Bronchial epithelial cell (primary cell): Measurements from ENCODE around the gene BAIAP3. TPM values are rescaled to one million over a fixed set of nuclear protein-coding genes. Genes with fewer than 3 reads are reported as not detected.

ENCODE experiments used
- DNase-seq: peaks from one replicate; pipeline ENCODE4 v3.0.0-alpha.2; 2010; ENCODE audit warnings: low read depth
- FAIRE-seq: peaks from 2 replicates; lab custom pipeline; 2011; peaks lifted over from hg19 to GRCh38; lab: Jason Lieb, UNC
- H3K27me3 ChIP-seq: 2 replicates; pipeline ENCODE4 v1.5.1; 2011; ENCODE audit warnings: low read length; ENCODE audit not compliant: control insufficient read depth, insufficient read depth
- H3K36me3 ChIP-seq: 2 replicates; pipeline ENCODE4 v1.5.1; 2011; ENCODE audit warnings: low read length; ENCODE audit not compliant: control insufficient read depth, insufficient read depth
- H3K4me3 ChIP-seq: 2 replicates; pipeline ENCODE4 v1.5.1; 2011; ENCODE audit warnings: mild to moderate bottlenecking, low read depth, low read length, control low read depth
- total RNA-seq: library from RNA; depleted of rRNA; stranded (reverse); fragments of >200 nt; gene quantifications from 2 replicates; pipeline ENCODE4 v1.2.1, GENCODE V29; 2014
- TF ChIP-seq, protein P1 (sequence below): IDR thresholded peaks from 2 replicates; pipeline ENCODE4 v1.5.1; 2011; ENCODE audit warnings: mild to moderate bottlenecking, moderate library complexity, low read length, control low read depth, inconsistent platforms; ENCODE audit not compliant: insufficient read depth, severe bottlenecking

The BAIAP3 gene
- total RNA-seq, 1 donor from 2014 or later: 0.26 TPM

DNA sequence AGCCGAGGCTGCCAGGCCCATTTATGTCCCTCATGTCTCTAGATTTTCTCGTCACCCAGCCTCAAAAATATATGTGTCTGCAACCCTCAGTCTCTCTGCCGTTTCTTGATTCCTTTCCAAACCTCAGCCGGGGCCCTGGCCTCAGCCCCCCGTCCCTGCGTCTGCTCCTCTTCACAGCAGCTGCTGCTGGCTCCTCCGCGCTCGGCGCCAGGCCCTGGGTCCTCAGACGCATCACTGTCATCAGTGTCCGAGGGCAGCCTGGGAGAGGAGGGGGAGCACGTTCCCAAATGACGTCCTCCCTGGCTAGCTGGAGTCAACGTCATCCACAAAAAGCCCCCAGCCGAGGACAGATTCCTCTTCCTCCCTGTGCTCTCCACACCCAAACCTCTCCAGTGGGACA, 15.9 kb downstream of the BAIAP3 start:
- FAIRE-seq (no peak), DNase-seq (no peak)
- TF ChIP-seq, protein P1, sequence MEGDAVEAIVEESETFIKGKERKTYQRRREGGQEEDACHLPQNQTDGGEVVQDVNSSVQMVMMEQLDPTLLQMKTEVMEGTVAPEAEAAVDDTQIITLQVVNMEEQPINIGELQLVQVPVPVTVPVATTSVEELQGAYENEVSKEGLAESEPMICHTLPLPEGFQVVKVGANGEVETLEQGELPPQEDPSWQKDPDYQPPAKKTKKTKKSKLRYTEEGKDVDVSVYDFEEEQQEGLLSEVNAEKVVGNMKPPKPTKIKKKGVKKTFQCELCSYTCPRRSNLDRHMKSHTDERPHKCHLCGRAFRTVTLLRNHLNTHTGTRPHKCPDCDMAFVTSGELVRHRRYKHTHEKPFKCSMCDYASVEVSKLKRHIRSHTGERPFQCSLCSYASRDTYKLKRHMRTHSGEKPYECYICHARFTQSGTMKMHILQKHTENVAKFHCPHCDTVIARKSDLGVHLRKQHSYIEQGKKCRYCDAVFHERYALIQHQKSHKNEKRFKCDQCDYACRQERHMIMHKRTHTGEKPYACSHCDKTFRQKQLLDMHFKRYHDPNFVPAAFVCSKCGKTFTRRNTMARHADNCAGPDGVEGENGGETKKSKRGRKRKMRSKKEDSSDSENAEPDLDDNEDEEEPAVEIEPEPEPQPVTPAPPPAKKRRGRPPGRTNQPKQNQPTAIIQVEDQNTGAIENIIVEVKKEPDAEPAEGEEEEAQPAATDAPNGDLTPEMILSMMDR: no peak
- no peaks in the 10 kb centered on the region for H3K27me3 ChIP-seq
- H3K36me3 ChIP-seq: peaks cover 10% of the 10 kb centered on the region
- H3K4me3 ChIP-seq: no peak overlapping the region

DNA sequence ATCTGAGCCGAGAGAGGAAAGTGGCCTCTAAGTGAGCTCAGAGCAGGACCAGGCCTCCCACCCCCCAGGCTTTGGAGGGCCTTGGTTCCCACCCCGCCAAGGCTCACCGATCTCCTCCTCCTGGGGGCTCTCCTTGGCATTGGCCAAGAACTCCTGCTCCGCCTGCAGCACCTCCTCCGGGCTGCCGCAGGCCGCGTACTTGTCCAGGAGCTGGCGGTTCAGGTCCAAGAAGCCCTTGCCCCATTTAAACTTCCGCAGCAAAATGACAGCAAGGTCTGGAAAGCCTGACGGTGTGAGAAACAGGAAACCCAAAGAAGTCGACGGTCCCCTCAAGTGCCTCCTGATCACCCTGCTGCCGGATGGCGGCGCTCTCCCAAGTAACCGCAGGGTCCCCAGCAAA, 16.5 kb downstream of the BAIAP3 start:
- no peaks in the 10 kb centered on the region for H3K27me3 ChIP-seq
- DNase-seq (no peak), FAIRE-seq (no peak)
- TF ChIP-seq, protein P1: no peak
- H3K4me3 ChIP-seq: no peak overlapping the region
- peaks cover 10% of the 10 kb centered on the region for H3K36me3 ChIP-seq

DNA sequence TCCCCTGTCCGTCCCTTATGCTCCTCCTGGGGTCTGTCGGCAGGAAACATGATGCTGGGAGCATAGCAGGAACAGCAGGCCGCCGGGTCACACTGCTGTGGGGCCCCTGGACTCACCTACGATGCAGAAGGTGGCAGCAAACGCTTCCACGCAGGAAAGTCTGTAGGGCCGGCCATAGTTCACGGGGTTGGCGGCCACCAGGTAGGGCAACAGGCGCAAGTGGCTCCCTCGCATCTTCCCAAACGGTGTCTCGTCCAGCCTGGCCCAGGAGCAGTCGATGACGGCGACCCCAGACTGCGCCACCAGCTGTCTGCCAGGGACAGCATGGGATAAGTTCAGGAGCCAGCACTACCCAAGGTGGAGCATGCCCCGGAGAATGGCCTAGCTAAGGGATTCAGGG, 17.2 kb downstream of the BAIAP3 start:
- TF ChIP-seq, protein P1: no peak
- DNase-seq (no peak), FAIRE-seq (no peak)
- peaks cover 10% of the 10 kb centered on the region for H3K36me3 ChIP-seq
- H3K27me3 ChIP-seq: no peaks in the 10 kb centered on the region
- peak overlapping the region; percentile 93 for H3K4me3 ChIP-seq

DNA sequence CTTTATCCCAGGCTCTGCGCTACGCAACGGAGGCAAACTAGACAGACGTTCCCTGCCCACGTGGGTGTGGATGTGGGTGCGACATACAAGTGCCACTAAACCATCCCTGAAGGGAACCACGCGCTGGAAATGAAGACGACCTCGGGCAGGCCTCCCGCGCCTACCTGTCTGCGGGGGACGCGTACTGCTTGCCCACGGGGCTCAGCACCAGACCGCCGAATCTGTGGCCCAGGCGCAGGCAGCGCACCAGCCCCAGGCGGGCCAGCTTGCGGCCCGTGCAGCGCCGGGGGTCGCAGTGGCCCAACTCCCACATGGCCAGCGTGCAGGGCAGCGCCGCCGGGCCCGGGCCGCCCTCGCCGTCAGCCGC, 17.8 kb downstream of the BAIAP3 start:
- TF ChIP-seq, protein P1: no peak
- no peak for FAIRE-seq

DNA sequence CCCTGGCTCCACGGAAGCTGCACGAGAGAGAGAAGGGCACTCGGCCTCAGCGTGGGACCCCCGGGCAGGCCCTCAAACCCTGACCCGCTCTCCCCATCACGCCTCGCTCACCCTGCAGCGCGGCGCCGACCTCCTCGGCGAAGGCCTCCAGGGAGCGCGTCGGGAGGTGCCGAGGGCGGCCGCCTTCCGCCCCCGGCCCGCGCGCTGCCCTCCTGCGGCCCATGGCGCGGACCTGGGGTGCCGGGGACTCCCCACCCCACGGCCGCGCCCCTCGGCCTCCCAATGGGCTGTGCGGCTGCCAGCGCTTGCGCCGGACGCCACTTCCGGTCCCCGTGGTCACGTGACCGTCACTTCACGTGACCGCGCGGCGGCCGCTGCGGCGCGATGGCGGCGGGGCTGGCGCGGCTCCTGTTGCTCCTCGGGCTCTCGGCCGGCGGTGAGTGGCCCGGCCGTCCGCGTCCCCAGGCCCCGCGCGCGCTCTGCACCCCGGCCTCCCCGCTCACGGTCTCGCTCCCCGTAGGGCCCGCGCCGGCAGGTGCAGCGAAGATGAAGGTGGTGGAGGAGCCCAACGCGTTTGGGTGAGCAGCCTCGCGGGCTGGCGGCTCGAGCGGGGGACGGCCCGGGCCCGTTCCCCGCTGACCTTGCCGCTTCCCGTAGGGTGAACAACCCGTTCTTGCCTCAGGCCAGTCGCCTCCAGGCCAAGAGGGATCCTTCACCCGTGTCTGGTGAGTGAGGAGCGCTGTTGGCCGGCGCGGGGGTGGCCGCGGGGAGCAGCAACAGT, 18.3 kb downstream of the BAIAP3 start, which contains the start of the genes GNPTG and TSR3:
TSS of gene GNPTG (plus strand) at position 350 of the 781 bp plus-strand sequence. CDS start at position 385, 35 bp downstream.
TSS of gene TSR3 (minus strand) at position 297 of the 781 bp plus-strand sequence. CDS start at position 223, 74 bp downstream.
- H3K36me3 ChIP-seq: peaks cover 10% of the 10 kb centered on the region
- DNase-seq (peak; percentile 68), FAIRE-seq (no peak)
- TF ChIP-seq, protein P1: no peak
- H3K4me3 ChIP-seq: peak within 1 kb of the TSS; percentile 93
- H3K27me3 ChIP-seq: no peaks in the 10 kb centered on the region

More for the DNA sequence above, 17.8 kb downstream of the BAIAP3 start:
- H3K36me3 ChIP-seq: peaks cover 10% of the 10 kb centered on the region
- no peak for DNase-seq
- no peaks in the 10 kb centered on the region for H3K27me3 ChIP-seq
- peak overlapping the region; percentile 93 for H3K4me3 ChIP-seq
